GM21723 (cell line): ENCODE results near the gene PRR20G.

ENCODE experiments used
- ATAC-seq: cut with Tn5 transposase; IDR thresholded peaks from one replicate; pipeline ENCODE4 v1.9.1; 2021; ENCODE audit warnings: mild to moderate bottlenecking, moderate library complexity; ENCODE audit not compliant: unreplicated experiment

The PRR20G gene

DNA sequence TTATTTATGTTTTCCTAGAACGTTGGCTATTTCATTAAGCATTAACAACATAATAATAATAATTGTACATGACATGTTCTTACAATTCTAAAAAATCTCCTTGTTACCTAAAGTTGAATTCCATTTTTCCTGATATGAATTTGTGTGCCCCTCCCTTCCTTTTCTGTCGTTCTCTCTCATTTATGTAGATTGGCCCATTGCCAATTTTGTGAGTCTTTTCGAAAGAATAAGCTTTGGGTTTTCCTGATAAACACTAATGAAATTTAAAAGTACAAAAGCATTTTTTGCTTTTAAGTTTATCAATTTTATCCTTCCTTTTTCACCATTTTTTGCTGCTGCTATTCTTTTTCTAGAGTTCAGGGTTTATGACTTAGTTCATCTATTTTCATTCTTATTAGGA lies 50.0 kb downstream of the PRR20G start:
- no peak for ATAC-seq

DNA sequence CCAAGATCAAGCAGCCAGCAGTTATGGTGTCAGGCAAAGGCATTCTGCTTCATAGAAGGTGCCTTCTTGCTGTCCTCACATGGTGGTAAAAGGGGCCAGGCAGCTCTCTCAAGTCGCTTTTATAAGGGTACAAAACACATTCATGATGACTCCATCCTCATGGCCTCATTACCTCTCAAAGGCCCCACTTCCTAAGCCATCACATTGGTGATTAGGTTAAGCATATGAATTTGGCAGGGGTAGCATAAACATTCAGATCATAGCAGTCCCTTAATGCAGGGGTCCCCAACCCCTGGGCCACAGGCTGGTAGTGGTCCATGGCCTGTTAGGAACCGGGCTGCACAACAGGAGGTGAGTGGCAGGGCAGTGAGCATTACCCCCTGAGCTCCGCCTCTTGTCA lies 52.1 kb downstream of the PRR20G start:
- no peak for ATAC-seq

DNA sequence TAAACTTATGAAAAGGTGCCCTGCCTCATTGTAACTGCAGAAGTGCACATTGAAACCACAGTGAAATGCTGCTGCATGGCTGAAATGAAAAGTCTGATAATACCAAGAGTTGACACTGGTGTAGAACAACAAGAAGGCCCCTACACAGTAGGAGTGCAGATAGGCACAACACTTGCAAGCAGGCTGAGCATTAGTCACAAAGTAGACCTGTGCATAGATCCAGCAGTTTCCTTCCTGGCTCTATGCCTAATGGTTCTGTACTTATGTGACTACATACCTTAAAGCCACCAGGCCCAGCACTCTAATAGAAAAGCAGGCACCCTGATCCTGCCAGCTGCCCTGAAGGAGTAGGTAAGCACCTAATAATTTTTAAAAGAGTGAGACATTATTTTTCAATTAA lies 53.1 kb downstream of the PRR20G start:
- ATAC-seq = no peak
